Medulla oblongata (tissue), 1 donor: ENCODE measurements around the gene YPEL2.
A peak's percentile ranks its signal among the peaks of the same experiment; 100 is the strongest.
"Not testable (repeated sequence)": the region's sequence is repeated elsewhere in the genome, so short reads cannot be mapped to it uniquely, and the experiment has no call there.

Experiments
- DNase-seq: peaks from one replicate; pipeline ENCODE4 v3.0.0-alpha.2; 2015; ENCODE audit errors: extremely low spot score

Gene YPEL2

DNA sequence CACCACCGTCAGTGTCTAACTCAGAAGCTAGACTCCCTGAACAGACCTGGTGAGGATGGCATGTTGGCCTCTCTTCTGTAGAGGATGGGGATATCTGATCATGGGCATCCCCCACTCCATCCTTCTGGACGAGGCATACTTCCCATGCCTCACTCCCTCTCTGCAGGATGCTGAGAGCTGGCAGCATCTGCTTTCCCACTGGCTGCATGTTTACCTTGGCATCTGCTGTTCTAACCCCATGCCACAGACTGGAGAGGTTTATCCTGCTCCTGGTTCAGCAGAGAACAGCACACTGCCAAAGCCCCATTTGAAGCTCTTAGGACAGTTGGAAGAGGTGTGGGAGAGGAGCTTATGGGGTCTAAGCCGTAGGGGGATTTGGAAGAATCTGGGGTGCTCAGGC, 46.0 kb downstream of the YPEL2 start:
- DNase-seq, result no peak

DNA sequence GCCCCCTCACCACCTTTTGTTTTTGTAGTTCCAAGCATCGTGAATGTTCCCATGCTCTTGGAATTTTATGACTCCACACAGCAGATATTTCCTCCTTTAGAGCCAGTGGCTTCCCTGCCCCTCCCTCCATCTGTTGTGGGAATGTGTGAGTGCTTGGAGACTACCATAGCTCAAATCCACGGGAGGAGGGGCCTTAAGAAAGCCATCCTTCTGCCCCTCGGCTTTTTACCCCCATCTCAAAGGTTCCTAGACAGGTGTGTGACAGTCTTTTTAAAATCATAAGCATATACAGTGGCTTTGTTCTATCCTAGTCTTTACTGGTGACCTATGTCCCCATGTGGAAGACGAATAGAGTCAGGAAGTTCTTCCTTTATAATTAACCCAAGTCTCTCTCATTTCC, 47.2 kb downstream of the YPEL2 start:
- no peak for DNase-seq

DNA sequence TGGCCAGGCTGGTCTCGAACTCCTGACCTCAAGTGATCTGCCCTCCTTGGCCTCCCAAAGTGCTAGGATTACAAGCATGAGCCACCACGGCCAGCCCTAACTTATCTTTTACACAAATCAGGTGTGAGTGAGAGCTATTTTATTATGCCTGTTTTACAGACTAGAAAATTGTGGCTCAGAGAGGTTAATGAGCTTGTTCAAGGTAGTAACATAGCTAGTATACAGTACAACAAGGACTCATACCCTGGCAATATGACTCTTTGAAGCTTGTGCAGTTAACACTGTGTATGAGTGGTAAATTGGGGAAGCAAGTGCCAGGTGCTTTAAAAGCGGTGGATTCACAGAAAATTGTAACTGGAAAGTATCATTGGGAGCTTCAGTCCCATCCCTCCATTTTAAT, 49.0 kb downstream of the YPEL2 start:
- no peak for DNase-seq

DNA sequence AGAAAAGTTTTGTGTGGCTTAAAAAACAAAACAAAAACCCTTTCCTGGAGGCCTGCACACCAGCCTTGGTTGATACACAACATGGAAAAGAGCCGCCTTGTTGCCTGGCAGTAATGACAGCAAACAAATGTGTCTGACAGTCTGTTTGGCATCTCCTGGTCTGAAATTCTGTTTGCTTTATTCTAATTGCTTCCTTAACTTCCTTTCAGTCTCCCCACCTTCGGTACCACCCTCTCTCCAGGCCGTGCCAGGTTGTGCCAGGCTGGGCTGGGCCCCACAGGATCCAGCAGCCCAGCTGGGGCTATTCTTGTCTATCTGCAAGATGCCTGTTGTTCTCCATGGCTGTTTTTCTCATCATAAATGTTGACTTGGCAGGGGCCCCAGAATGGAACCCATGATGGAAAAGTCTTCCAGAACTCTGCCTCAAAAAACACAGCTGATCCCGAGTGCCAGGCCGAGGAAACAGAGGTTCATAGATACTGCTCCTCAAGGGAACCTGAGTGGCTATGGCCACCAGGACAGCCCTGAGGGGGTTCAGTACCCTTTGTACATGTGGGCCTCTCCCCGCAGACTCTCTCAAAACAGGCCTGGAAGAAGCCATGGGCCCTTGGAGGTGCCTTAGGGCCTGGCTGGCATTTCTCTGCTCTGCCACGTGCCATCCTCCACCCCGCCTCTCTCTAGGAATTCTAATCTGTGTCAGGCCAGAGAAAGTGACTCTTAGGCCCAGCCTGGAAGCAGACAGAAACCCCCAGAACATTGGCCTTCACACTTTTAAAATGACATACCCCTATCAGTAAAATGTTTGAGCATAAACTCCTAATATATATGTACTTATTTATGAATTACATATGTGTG, 50.5 kb downstream of the YPEL2 start:
- peak; percentile 97 for DNase-seq

DNA sequence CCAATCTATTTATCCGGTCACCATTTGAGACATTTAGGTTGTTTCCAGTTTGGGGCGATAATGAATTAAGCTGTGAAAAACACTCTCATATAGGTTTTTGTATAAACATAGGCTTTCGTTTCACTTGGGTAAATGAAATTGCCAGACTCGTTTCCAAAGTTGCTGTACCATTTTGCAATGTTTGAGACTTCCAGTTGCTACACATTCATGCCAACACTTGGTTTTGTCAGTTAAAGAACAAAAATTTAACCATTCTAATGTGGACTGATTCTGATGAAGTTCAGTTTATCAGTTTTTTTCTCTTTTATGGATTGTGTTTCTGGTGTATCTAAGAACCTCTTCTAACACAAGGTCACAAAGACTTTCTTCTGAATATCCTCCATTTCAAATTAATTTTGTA, 52.4 kb downstream of the YPEL2 start:
- DNase-seq, result no peak

DNA sequence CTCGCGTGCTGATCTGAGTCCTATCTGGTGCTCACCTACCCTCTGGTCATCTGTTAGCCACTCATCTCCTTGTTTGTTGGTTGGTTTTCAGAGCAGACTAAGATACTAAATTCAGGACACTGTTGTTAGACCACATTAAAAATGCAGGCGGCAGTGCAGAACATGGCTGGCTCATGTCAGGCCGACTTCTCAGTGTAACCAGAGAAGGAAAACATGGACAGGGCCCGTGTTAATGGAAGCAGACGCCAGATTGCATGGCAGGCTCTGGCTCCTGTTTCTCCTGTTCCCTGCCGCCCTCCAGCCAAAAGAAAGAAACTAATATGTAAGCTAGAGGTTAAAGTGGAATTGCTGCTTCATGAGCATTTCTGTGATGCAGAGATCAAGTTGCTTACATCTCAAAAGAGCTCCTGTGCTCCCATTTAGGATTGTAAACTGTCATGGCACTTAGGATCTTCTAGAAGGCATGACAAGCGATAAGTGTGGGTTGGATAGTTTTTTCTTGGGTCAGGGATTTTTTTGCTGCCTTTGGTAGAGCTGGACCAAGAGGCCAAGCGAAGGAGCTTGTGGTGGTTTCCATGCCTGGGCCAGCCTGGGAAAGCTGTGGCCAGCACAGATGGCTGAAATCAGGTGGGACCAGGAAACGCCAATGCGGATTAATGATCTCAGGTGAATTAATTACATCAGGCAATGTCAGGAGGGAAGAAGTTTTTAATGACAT, 56.1 kb downstream of the YPEL2 start:
- DNase-seq, result no peak

DNA sequence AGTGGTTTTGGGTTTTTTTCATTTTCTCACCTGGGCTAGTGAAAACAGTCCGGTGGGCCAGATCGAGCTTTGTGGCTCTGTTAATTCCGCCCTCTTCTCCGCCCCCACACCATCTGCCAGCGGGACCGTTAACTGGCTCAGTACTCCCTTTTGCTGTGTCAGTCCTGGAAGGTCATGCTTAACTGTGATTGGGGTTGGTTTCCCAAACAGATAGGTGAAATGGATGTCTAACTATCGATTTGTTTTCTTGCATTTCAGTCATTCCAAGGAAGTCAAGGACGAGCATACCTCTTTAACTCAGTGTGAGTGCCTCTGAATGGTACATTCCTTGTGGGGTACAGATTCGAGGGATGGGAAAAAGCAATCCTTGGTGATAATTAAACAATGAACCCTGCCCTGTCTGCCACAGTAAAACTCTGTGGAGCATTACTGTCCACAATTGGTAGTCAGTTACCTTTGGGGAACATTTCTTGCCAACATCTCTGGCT, 56.7 kb downstream of the YPEL2 start:
- DNase-seq, result no peak

DNA sequence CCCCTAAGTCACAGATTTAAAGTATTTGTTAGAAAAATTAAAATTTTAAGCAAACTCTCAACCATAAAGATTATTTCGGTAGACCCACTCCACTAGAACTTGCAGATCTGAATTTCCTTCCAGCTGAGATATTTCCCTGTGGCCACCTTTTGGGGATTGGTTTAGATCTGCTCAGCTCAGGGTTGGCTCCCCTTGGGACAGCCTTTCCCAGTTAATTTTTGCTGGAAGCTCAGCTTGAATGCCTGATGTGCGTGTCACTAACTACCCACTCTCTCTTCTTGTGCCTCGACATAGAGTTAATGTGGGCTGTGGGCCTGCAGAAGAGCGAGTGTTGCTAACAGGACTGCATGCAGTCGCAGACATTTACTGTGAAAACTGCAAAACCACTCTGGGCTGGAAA, 57.6 kb downstream of the YPEL2 start:
- no peak for DNase-seq

DNA sequence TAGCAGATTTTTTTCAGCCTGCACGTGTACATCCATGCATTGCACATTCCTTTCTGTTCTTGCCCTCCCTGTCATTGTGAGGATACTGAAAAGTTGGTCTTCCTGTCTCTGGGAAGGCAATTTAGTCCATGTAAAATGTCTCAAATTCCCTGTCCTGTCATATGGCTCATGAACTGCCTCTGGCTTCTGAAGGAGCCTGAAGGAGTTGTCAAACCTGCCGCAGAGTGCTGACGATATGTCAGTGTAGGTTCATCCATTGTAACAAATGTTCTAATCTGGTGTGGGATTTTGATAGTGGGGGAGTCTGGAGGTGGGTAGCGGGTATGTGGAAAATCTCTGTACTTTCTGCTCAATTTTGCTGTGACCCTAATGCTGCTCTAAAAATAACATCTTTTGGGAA, 59.6 kb downstream of the YPEL2 start:
- DNase-seq, result no peak

DNA sequence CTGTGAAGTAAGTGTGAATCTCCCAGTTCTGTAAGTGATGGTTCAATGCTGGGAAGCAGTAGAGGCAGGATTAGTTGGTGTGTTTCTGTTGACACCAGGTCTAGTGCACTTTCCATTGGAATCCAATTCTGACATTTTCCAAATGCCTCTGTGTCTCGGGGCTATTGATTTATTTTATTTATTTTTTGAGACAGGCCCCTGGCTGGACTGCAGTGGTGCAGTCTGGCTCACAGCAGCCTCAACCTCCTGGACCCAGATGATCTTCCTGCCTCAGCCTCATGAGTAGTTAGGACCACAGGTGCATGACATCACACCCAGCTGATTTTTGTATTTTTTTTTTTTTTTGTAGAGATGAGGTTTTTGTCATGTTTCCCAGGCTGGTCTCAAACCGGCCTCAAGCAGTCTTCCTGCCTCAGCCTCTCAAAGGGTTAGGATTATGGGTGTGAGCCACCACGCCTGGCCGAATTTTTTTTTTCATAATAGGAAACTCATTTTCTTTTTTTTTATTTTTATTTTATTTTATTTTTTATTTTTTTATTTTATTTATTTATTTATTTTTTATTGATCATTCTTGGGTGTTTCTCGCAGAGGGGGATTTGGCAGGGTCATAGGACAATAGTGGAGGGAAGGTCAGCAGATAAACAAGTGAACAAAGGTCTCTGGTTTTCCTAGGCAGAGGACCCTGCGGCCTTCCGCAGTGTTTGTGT, 61.7 kb downstream of the YPEL2 start:
- DNase-seq, result no peak

DNA sequence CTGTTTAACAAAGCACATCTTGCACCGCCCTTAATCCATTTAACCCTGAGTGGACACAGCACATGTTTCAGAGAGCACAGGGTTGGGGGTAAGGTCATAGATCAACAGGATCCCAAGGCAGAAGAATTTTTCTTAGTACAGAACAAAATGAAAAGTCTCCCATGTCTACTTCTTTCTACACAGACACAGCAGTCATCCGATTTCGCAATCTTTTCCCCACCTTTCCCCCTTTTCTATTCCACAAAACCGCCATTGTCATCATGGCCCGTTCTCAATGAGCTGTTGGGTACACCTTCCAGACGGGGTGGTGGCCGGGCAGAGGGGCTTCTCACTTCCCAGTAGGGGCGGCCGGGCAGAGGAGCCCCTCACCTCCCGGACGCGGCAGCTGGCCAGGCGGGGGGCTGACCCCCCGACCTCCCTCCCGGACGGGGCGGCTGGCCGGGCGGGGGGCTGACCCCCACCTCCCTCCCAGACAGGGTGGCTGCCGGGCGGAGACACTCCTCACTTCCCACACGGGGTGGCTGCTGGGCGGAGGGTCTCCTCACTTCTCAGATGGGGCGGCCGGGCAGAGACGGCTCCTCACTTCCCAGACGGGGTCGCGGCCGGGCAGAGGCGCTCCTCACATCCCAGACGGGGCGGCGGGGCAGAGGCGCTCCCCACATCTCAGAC, 62.4 kb downstream of the YPEL2 start:
- DNase-seq, result not testable (repeated sequence)

DNA sequence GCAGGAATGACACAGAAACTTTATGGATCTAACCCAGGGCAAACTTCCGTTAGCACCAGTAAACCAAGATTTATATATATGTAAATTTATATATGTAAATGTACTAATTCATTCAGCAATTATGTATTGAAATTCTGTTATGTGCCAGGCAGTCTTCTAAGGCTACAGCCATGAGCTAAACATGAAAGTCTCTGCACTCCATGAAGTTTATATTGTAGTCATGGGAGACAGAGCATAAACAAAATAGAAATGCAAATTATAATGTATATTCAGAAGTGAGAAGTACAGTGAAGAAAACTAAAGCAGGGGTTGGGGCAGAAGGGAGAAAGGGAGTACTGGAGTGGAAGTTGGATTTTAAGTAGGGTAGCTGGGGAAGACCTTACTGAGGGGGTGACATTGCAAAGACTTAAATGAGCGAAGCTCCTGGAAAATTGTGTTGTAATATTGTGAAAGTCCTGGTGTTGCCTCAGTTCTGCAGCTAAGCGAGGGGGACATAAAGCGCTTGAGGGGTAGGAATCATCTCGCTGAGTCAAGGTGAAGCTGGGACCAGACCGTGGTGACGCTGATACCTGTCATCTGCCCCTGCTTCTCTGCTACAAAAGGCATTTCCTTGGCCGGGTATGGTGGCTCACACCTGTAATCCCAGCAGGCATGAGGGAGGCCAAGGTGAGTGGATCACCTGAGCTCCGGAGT, 64.8 kb downstream of the YPEL2 start:
- no peak for DNase-seq

DNA sequence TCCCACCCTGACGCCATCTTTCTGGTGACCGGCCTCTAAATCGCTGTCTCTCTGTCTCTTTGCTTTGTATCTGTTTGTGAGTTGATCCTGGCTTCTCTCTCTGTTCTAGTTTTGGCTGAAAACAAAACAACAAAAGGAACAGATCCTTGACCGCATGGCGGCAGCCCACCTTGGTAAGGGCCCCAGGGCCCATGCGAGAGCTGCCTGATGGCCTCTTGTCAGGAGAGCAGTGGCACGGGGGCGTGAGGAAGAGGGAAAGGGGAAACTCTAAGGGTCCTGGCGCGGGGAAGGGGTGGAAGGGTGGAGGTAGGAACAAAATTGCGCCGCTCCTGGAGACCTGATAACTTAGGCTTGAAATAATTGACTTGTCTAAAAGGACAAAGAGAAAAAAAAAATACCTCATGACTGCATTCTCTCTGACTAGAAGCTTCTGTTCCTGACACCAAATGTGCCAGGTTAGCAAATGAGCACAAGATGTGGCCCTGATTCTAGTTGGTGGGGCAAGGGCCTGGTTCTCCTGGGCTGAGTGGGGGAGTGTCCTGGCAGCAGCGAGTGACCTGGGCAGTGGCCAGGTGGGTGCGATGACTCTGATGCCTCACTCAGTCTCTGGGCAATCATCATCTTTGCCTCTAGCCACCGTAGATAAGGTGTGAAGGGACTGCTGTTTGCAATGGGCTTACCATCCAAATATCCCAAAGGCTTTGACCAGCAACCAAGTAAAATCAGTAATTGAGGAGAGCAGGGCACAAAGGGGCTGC, 66.0 kb downstream of the YPEL2 start:
- no peak for DNase-seq

DNA sequence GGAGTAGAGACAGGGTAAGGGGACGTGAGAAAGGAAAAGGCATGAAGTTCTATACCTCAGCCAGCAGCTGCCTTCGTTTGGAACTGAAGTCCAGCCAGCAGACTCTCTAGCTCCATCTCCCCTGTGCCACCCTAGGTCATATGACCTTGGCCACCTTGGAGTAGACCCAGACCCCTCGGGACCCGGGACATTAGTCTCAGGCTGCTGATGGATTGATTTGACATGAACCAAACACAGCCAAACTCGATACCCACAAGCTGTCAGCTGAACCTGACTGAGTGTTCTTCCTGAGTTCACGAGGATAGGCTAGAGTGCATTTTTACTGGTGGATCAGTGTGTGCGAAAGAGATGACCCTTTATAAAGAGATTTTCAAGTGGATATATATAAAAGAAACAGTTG, 68.5 kb downstream of the YPEL2 start:
- DNase-seq, result no peak

DNA sequence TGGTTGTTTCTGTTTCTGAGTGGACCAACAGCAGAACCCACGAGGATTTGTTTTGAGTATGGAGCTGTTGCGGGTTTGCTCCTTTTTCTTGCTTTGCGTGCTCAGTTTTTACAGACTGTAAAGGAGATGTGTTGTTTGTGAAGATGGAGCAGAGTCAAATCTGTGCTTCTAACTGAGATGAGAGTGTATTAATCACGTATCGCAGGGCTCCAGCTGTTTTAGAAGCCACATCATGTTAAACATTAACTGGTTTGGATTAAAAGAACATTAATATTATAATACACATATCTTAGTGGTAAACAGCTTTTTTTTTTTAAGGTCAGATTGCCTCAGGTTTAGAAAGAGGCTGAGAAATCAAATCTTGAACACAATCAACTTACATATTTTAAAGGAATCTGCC, 69.4 kb downstream of the YPEL2 start:
- DNase-seq, result no peak

DNA sequence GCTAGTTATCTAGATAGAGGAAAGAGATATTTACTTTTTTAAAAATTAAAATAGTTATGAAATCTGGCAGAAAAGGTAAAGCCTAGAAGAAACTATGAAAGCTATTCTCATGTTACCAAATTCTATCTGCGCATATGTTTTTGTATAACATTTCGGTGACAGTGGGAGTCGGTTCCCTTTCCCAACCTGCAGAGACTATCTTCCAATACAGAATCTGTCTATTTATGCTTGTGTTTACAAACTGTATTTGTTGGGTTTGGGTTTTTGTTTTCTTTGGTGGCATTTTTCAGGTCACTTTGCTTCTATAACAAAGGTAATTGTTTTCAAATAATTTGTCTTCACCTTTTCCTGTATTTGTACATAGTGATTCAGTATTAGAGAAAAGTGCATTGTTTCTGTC, 69.8 kb downstream of the YPEL2 start:
- DNase-seq, result no peak

DNA sequence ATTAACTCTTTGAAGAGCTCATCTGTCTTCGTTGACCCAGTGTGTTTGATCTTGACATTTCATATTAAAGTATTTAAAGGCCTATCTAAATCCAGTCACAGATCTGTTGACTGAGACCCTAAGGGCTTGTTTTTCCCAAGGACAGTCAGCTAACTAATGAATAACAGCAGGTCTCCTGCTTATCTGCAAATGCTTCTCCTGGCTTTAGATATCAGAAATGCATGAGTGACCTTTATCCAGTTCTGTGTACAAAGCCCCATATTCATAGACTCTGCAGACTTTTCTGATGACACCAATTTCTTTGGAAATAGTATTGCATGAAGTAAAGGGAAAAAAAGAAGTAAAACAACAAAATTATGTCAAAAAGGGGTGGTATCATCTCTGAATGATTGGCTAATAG, 70.3 kb downstream of the YPEL2 start:
- no peak for DNase-seq

DNA sequence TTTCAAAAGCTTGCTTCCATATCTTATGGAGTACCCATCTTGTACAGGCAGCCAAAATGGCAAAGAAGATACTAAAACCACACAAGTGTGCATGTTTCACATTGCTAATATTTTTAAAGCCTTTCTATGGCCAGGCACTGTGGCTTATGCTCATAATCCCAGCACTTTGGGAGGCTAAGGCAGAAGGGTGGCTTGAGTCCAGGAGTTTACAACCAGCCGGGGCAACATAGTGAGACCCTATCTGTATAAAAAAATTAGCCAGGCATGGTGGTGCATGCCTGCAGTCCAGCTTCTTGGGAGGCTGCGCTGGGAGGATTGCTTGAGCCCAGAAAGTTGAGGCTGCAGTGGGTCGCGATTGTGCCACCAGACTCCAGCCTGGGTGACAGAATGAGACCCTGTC, 71.3 kb downstream of the YPEL2 start:
- no peak for DNase-seq

DNA sequence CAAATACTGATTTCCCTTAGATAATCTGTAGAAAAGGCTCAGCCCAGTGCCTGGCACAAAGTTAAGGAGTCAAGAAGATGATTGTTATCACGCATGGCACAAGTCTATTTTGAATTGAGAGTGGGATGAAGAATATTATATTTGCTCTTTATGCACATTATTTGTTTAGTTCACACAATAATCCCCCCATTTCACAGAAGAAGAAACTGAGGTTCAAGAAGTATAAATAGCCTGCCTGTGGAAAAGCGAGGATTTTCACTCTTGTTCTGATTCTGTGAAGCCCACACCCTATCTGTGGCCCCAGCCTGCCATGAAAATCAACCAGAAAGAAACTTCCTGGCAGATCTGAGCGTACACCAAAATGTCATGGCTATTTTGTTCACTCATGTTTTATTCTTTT, 73.0 kb downstream of the YPEL2 start:
- no peak for DNase-seq

DNA sequence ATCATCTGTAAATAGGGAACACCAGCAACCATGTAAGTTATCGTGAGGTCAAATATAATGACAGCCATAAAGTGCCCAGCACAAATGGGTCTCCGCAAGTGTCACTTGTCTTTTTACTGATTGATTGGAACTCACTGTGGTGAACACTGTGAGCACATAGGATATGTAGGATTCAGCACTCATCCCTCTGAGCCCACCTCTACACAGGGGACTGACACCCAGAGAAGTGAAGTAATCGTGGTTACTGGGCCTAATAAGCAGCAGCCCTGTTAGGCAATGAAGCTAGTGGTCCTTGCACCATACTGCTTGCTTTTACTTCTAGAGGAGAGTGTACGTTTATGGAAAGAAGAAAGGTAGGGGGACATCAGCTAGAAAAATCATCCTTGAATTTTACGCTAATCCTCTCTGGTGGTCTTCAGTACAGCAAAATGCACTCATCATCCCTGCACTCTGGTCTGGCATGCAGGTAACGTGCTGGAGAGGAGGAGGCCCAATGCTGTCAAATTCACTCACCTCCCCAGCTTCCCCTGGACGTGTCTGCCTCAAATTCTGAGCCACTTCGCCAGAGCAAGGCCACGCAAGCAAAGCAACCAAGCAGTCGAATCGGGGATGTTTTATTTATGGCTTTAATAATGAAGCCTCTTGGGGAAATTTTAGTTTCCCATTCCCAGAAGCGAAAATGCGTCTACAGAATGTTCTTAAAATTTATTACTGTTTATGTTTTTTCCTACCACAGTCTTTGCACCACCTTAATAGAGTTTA, 74.7 kb downstream of the YPEL2 start:
- DNase-seq, result no peak
